ENCODE measurements around the gene FAM168B. TPM values are rescaled to one million over a fixed set of nuclear protein-coding genes. Genes with fewer than 3 reads are reported as not detected.

FAM168B gene
- total RNA-seq, 1 donor from 2014 or later = 64.3 TPM

GRCh38 chr2:131045286-131046027 is 47.8 kb downstream of the FAM168B start:
- TF ChIP-seq CTCF (IDR thresholded peaks at IDR 0.05) = no peak
- DNase-seq (ENCODE audit: low spot score in 2 of 2) = peak in 1 of 2 donors; percentile 53
- Histone ChIP-seq H3K27me3 (no peaks in the 10 kb centered on the region), H3K27ac (no peak overlapping the region), H3K4me1 (no peaks in the 10 kb centered on the region), H3K4me3 (no peak overlapping the region), H3K9me3 (no peaks in the 10 kb centered on the region), H3K36me3 (peaks cover 13 to 36% of the 10 kb centered on the region in 2 donors)
- intact Hi-C loops (cut with DNase I) = no loop called here

GRCh38 chr2:131044757-131045150 is 48.5 kb downstream of the FAM168B start:
- no peak overlapping the region for H3K4me3 ChIP-seq
- no peak overlapping the region for H3K27ac ChIP-seq
- intact Hi-C loops (cut with DNase I) = no loop called here
- no peaks in the 10 kb centered on the region for H3K9me3 ChIP-seq
- no peaks in the 10 kb centered on the region for H3K4me1 ChIP-seq
- H3K27me3 ChIP-seq = no peaks in the 10 kb centered on the region
- TF ChIP-seq CTCF (IDR thresholded peaks at IDR 0.05) = no peak
- DNase-seq (ENCODE audit: low spot score in 2 of 2) = peak in 1 of 2 donors; percentile 54
- H3K36me3 ChIP-seq = peaks cover 12 to 29% of the 10 kb centered on the region in 2 donors

GRCh38 chr2:131044075-131044756 is 49.0 kb downstream of the FAM168B start:
- intact Hi-C loops (cut with DNase I) = no loop called here
- no peak overlapping the region for H3K4me3 ChIP-seq
- peaks cover 12 to 23% of the 10 kb centered on the region in 2 donors for H3K36me3 ChIP-seq
- no peaks in the 10 kb centered on the region for H3K27me3 ChIP-seq
- TF ChIP-seq CTCF (IDR thresholded peaks at IDR 0.05) = no peak
- H3K4me1 ChIP-seq = no peaks in the 10 kb centered on the region
- H3K27ac ChIP-seq = no peak overlapping the region
- H3K9me3 ChIP-seq = no peaks in the 10 kb centered on the region
- peak in 1 of 2 donors; percentile 60 for DNase-seq (ENCODE audit: low spot score in 2 of 2)

- Histone ChIP-seq H3K4me3 (no peak overlapping the region), H3K27ac (no peak overlapping the region), H3K36me3 (peaks cover 6 to 16% of the 10 kb centered on the region in 2 donors), H3K4me1 (no peaks in the 10 kb centered on the region), H3K27me3 (no peaks in the 10 kb centered on the region), H3K9me3 (no peaks in the 10 kb centered on the region)
- peak in 1 of 2 donors; percentile 48 for DNase-seq (ENCODE audit: low spot score in 2 of 2)
- no peak for TF ChIP-seq CTCF (IDR thresholded peaks at IDR 0.05)
- intact Hi-C loops (cut with DNase I) = no loop called here
These were observed 49.8 kb downstream of the FAM168B start for GRCh38 chr2:131043199-131044074.

- H3K27ac ChIP-seq = no peak overlapping the region
- no peak overlapping the region for H3K4me3 ChIP-seq
- peak in 1 of 2 donors; percentile 37 for DNase-seq (ENCODE audit: low spot score in 2 of 2)
- no peak for TF ChIP-seq CTCF (IDR thresholded peaks at IDR 0.05)
- intact Hi-C loops (cut with DNase I) = no loop called here
- H3K4me1 ChIP-seq = no peaks in the 10 kb centered on the region
- peaks cover 5 to 9% of the 10 kb centered on the region in 2 donors for H3K36me3 ChIP-seq
- no peaks in the 10 kb centered on the region for H3K27me3 ChIP-seq
- no peaks in the 10 kb centered on the region for H3K9me3 ChIP-seq
These were observed 51.0 kb downstream of the FAM168B start for GRCh38 chr2:131042148-131042775.

Measured in ascending aorta (tissue), 2 donors.